Left colon (tissue), 2 donors: ENCODE results near the gene TPK1. TPM values are rescaled to one million over a fixed set of nuclear protein-coding genes. Genes with fewer than 3 reads are reported as not detected.
"Not testable (repeated sequence)": the region's sequence is repeated elsewhere in the genome, so short reads cannot be mapped to it uniquely, and the experiment has no call there.

Experiments
- ATAC-seq: fragments of 200-7000 bp; cut with Tn5 transposase; one replicate; pipeline ENCODE4 v1.9.1; 2020; ENCODE audit warnings: mild to moderate bottlenecking, moderate library complexity
- DNase-seq, 2 donors: peaks; one replicate each; pipeline ENCODE4 v3.0.0-alpha.2; 2020
- intact Hi-C, 2 donors: fragments of 100-400 bp; cut with DNase I in 1 of 2; cut with micrococcal nuclease in 1 of 2; formaldehyde crosslinking; loops; one replicate each; pipeline versions ENCODE4 v1.11.2 to v1.14.0; 2022; cut with DNase I, micrococcal nuclease
- total RNA-seq, 2 donors: library from RNA; stranded (reverse); fragmentation: NEBNext Ultra II Directional; extraction: Animal tissue kit (Norgen Biotek cat#: 25700); gene quantifications; one replicate each; pipeline ENCODE4 v1.2.1, GENCODE V29; 2021
- donor health status: DM: no; HTN: no; CAD: no.
- donor health status: DM: yes; HTN: yes; CAD: no.

Gene TPK1
- total RNA-seq, 2 donors from 2014 or later = 12.3 to 25.5 TPM

GRCh38 chr7:144827621-144828020 lies 8.2 kb downstream of the TPK1 start:
- DNase-seq (no peak), ATAC-seq (no peak)
- intact Hi-C loops = no loop called here

- intact Hi-C loops = no loop called here
- ATAC-seq (no peak), DNase-seq (no peak)
Measured at GRCh38 chr7:144826208-144826607, 9.6 kb downstream of the TPK1 start.

- intact Hi-C loops = no loop called here
- DNase-seq (no peak), ATAC-seq (no peak)
Measured at GRCh38 chr7:144824360-144824759, 11.5 kb downstream of the TPK1 start.

GRCh38 chr7:144822223-144822622 lies 13.6 kb downstream of the TPK1 start:
- intact Hi-C loops = no loop called here
- no peak for DNase-seq

GRCh38 chr7:144821067-144821466 lies 14.8 kb downstream of the TPK1 start:
- intact Hi-C loops = no loop called here
- no peak for DNase-seq

More at GRCh38 chr7:144822223-144822622, 13.6 kb downstream of the TPK1 start:
- peak; percentile 75 for ATAC-seq

GRCh38 chr7:144820552-144820951 lies 15.3 kb downstream of the TPK1 start:
- intact Hi-C loops = no loop called here
- ATAC-seq (no peak), DNase-seq (no peak)

More at GRCh38 chr7:144821067-144821466, 14.8 kb downstream of the TPK1 start:
- no peak for ATAC-seq

- intact Hi-C loops = no loop called here
- ATAC-seq = no peak
Measured at GRCh38 chr7:144819566-144819965, 16.3 kb downstream of the TPK1 start.

GRCh38 chr7:144818511-144818910 lies 17.3 kb downstream of the TPK1 start:
- ATAC-seq (no peak), DNase-seq (no peak)
- intact Hi-C loops = no loop called here

More at GRCh38 chr7:144819566-144819965, 16.3 kb downstream of the TPK1 start:
- DNase-seq = no peak

GRCh38 chr7:144817001-144817400 lies 18.9 kb downstream of the TPK1 start:
- intact Hi-C loops = no loop called here
- ATAC-seq = no peak

GRCh38 chr7:144814299-144814698 lies 21.6 kb downstream of the TPK1 start:
- ATAC-seq = no peak
- intact Hi-C loops = no loop called here

More at GRCh38 chr7:144817001-144817400, 18.9 kb downstream of the TPK1 start:
- no peak for DNase-seq

GRCh38 chr7:144812379-144813283 lies 23.2 kb downstream of the TPK1 start:
- intact Hi-C loops = no loop called here
- no peak for ATAC-seq
- no peak for DNase-seq

More at GRCh38 chr7:144814299-144814698, 21.6 kb downstream of the TPK1 start:
- no peak for DNase-seq

GRCh38 chr7:144805627-144806239 lies 30.1 kb downstream of the TPK1 start:
- no peak for DNase-seq
- no peak for ATAC-seq
- intact Hi-C loops = no loop called here

- DNase-seq, ATAC-seq, intact Hi-C loops: not testable (repeated sequence)
Measured at GRCh38 chr7:144800678-144801436, 35.0 kb downstream of the TPK1 start.

GRCh38 chr7:144796919-144797318 lies 38.9 kb downstream of the TPK1 start:
- intact Hi-C loops = no loop called here
- DNase-seq = no peak
- no peak for ATAC-seq

GRCh38 chr7:144792050-144792449 lies 43.8 kb downstream of the TPK1 start:
- intact Hi-C loops = no loop called here
- ATAC-seq (no peak), DNase-seq (no peak)

GRCh38 chr7:144791488-144791887 lies 44.4 kb downstream of the TPK1 start:
- intact Hi-C loops = no loop called here
- ATAC-seq (no peak), DNase-seq (no peak)

- no peak for DNase-seq
- intact Hi-C loops = no loop called here
- no peak for ATAC-seq
Measured at GRCh38 chr7:144787127-144787526, 48.7 kb downstream of the TPK1 start.

GRCh38 chr7:144786522-144786921 lies 49.3 kb downstream of the TPK1 start:
- no peak for ATAC-seq
- DNase-seq = no peak
- intact Hi-C loops = no loop called here

GRCh38 chr7:144786079-144786478 lies 49.8 kb downstream of the TPK1 start:
- no peak for DNase-seq
- intact Hi-C loops = no loop called here
- no peak for ATAC-seq
